ENCODE data around the gene ATL2.
"Not testable (repeated sequence)": the region's sequence is repeated elsewhere in the genome, so short reads cannot be mapped to it uniquely, and the experiment has no call there.

The ATL2 gene

GRCh38 chr2:38384338-38384737 is 7.3 kb upstream of the ATL2 start:
- no peaks in the 10 kb centered on the region for H3K27me3 ChIP-seq (ENCODE audit: insufficient read depth, low read length, poor library complexity, severe bottlenecking)
- no peak overlapping the region for H2AFZ ChIP-seq (ENCODE audit: low read length)
- H3K9me3 ChIP-seq (ENCODE audit: insufficient read depth, low read depth, low read length), result no peaks in the 10 kb centered on the region
- no peaks in the 10 kb centered on the region for H3F3A ChIP-seq (ENCODE audit: low read depth)
- no peaks in the 10 kb centered on the region for H4K20me1 ChIP-seq (ENCODE audit: insufficient read depth, low read length, poor library complexity, severe bottlenecking)
- no peaks in the 10 kb centered on the region for H3K79me2 ChIP-seq (ENCODE audit: insufficient read depth, low read length)
- no peak overlapping the region for H3K9ac ChIP-seq (ENCODE audit: low read depth, low read length, poor library complexity, severe bottlenecking)
- H3K9me2 ChIP-seq (replicated peaks; ENCODE audit: low read depth, low read length), result no peaks in the 10 kb centered on the region
- TF ChIP-seq CTCF (conservative IDR thresholded peaks at IDR 0.05; ENCODE audit: low read length), result no peak
- no peak for TF ChIP-seq EZH2phosphoT487 (IDR thresholded peaks at IDR 0.05; ENCODE audit: borderline replicate concordance)
- no peak overlapping the region for H3K4me2 ChIP-seq (ENCODE audit: low read depth, low read length, poor library complexity, severe bottlenecking)
- H3K4me3 ChIP-seq (ENCODE audit: low read length, poor library complexity, severe bottlenecking), result no peak overlapping the region
- peaks cover 31% of the 10 kb centered on the region for H3K4me1 ChIP-seq (ENCODE audit: insufficient read depth, low read length, poor library complexity, severe bottlenecking)
- H3K36me3 ChIP-seq (ENCODE audit: insufficient read depth, low read length), result no peaks in the 10 kb centered on the region

GRCh38 chr2:38383741-38384140 is 6.7 kb upstream of the ATL2 start:
- not testable (repeated sequence) for H3K4me2 ChIP-seq (ENCODE audit: low read depth, low read length, poor library complexity, severe bottlenecking); H3K27me3 ChIP-seq (ENCODE audit: insufficient read depth, low read length, poor library complexity, severe bottlenecking); H3K36me3 ChIP-seq (ENCODE audit: insufficient read depth, low read length); H4K20me1 ChIP-seq (ENCODE audit: insufficient read depth, low read length, poor library complexity, severe bottlenecking); H3K9me3 ChIP-seq (ENCODE audit: insufficient read depth, low read depth, low read length); H2AFZ ChIP-seq (ENCODE audit: low read length); H3F3A ChIP-seq (ENCODE audit: low read depth); H3K9ac ChIP-seq (ENCODE audit: low read depth, low read length, poor library complexity, severe bottlenecking); H3K9me2 ChIP-seq (replicated peaks; ENCODE audit: low read depth, low read length); H3K4me3 ChIP-seq (ENCODE audit: low read length, poor library complexity, severe bottlenecking); H3K79me2 ChIP-seq (ENCODE audit: insufficient read depth, low read length)
- H3K4me1 ChIP-seq (ENCODE audit: insufficient read depth, low read length, poor library complexity, severe bottlenecking), result peaks cover 29% of the 10 kb centered on the region

- peaks cover 18% of the 10 kb centered on the region for H3K4me1 ChIP-seq (ENCODE audit: insufficient read depth, low read length, poor library complexity, severe bottlenecking)
- H3K9me2 ChIP-seq (replicated peaks; ENCODE audit: low read depth, low read length), result no peaks in the 10 kb centered on the region
- TF ChIP-seq CTCF (conservative IDR thresholded peaks at IDR 0.05; ENCODE audit: low read length) (no peak), EZH2phosphoT487 (IDR thresholded peaks at IDR 0.05; ENCODE audit: borderline replicate concordance) (no peak)
- H3K4me2 ChIP-seq (ENCODE audit: low read depth, low read length, poor library complexity, severe bottlenecking), result peak overlapping the region; percentile 51
- H2AFZ ChIP-seq (ENCODE audit: low read length), result no peak overlapping the region
- peak overlapping the region; percentile 36 for H3K4me3 ChIP-seq (ENCODE audit: low read length, poor library complexity, severe bottlenecking)
- no peaks in the 10 kb centered on the region for H3F3A ChIP-seq (ENCODE audit: low read depth)
- no peaks in the 10 kb centered on the region for H3K27me3 ChIP-seq (ENCODE audit: insufficient read depth, low read length, poor library complexity, severe bottlenecking)
- H3K79me2 ChIP-seq (ENCODE audit: insufficient read depth, low read length), result peaks cover 1% of the 10 kb centered on the region; the same call in 1 of the 2 replicates
- H4K20me1 ChIP-seq (ENCODE audit: insufficient read depth, low read length, poor library complexity, severe bottlenecking), result no peaks in the 10 kb centered on the region
- no peaks in the 10 kb centered on the region for H3K36me3 ChIP-seq (ENCODE audit: insufficient read depth, low read length)
- no peak overlapping the region for H3K9ac ChIP-seq (ENCODE audit: low read depth, low read length, poor library complexity, severe bottlenecking)
- H3K9me3 ChIP-seq (ENCODE audit: insufficient read depth, low read depth, low read length), result no peaks in the 10 kb centered on the region
Measured at GRCh38 chr2:38381381-38382143, 4.5 kb upstream of the ATL2 start.
